Upper lobe of right lung (tissue), 1 donor: ENCODE data around the gene MEIOC. TPM values are rescaled to one million over a fixed set of nuclear protein-coding genes. Genes with fewer than 3 reads are reported as not detected.
"Not testable (repeated sequence)": the region's sequence is repeated elsewhere in the genome, so short reads cannot be mapped to it uniquely, and the experiment has no call there.

ENCODE experiments used
- ATAC-seq: fragments of 200-7000 bp; cut with Tn5 transposase; one replicate; pipeline ENCODE4 v1.9.1; 2020; ENCODE audit warnings: mild to moderate bottlenecking, moderate library complexity
- DNase-seq: peaks from one replicate; pipeline ENCODE4 v3.0.0-alpha.2; 2020
- H3K27ac ChIP-seq: fragments of 200-600 bp; one replicate; pipeline ENCODE4 v1.8.0; 2022
- H3K27me3 ChIP-seq: fragments of 200-600 bp; one replicate; pipeline ENCODE4 v1.8.0; 2022; ENCODE audit warnings: mild to moderate bottlenecking
- H3K36me3 ChIP-seq: fragments of 200-600 bp; one replicate; pipeline ENCODE4 v1.8.0; 2022
- H3K4me1 ChIP-seq: fragments of 200-600 bp; one replicate; pipeline ENCODE4 v1.8.0; 2022
- H3K4me3 ChIP-seq: fragments of 200-600 bp; one replicate; pipeline ENCODE4 v1.8.0; 2022; ENCODE audit warnings: mild to moderate bottlenecking
- H3K9me3 ChIP-seq: fragments of 200-600 bp; one replicate; pipeline ENCODE4 v1.8.0; 2022
- CTCF ChIP-seq: fragments of 200-600 bp; IDR thresholded peaks from one replicate; pipeline ENCODE4 v1.8.0; 2022; ENCODE audit warnings: antibody characterized with exemption
- intact Hi-C: fragments of 100-400 bp; cut with DNase I; formaldehyde crosslinking; loops from one replicate; pipeline ENCODE4 v1.11.0; 2022
- total RNA-seq: library from RNA; stranded (reverse); fragmentation: NEBNext Ultra II Directional; extraction: Animal tissue kit (Norgen Biotek cat#: 25700); gene quantifications from one replicate; pipeline ENCODE4 v1.2.1, GENCODE V29; 2021
- donor health status: DM: no; HTN: yes; CAD: no; lungs with severe emphysema.

Gene MEIOC
- total RNA-seq, 1 donor from 2014 or later: not detected

GRCh38 chr17:44610871-44611270, 45.4 kb upstream of the MEIOC start:
- peaks cover 5% of the 10 kb centered on the region for H3K27me3 ChIP-seq
- H3K27ac ChIP-seq: no peak overlapping the region
- no peaks in the 10 kb centered on the region for H3K4me1 ChIP-seq
- intact Hi-C loops: no loop called here
- no peak for DNase-seq
- TF ChIP-seq CTCF: no peak
- no peak for ATAC-seq
- no peaks in the 10 kb centered on the region for H3K9me3 ChIP-seq
- no peaks in the 10 kb centered on the region for H3K36me3 ChIP-seq
- no peak overlapping the region for H3K4me3 ChIP-seq

- no peak overlapping the region for H3K4me3 ChIP-seq
Observed at GRCh38 chr17:44614862-44615261, 41.4 kb upstream of the MEIOC start.

GRCh38 chr17:44618652-44619051, 37.6 kb upstream of the MEIOC start:
- ATAC-seq, H3K4me3 ChIP-seq, H3K36me3 ChIP-seq, H3K4me1 ChIP-seq, DNase-seq, intact Hi-C loops, H3K9me3 ChIP-seq, H3K27me3 ChIP-seq, H3K27ac ChIP-seq: not testable (repeated sequence)

More at GRCh38 chr17:44614862-44615261, 41.4 kb upstream of the MEIOC start:
- no peak for ATAC-seq
- intact Hi-C loops: no loop called here
- TF ChIP-seq CTCF: no peak
- no peaks in the 10 kb centered on the region for H3K4me1 ChIP-seq
- no peaks in the 10 kb centered on the region for H3K9me3 ChIP-seq
- no peak overlapping the region for H3K27ac ChIP-seq
- no peak for DNase-seq
- peaks cover 5% of the 10 kb centered on the region for H3K27me3 ChIP-seq
- H3K36me3 ChIP-seq: no peaks in the 10 kb centered on the region

GRCh38 chr17:44623070-44623725, 33.1 kb upstream of the MEIOC start:
- Histone ChIP-seq H3K4me3 (no peak overlapping the region), H3K27ac (no peak overlapping the region), H3K27me3 (no peaks in the 10 kb centered on the region), H3K9me3 (no peaks in the 10 kb centered on the region), H3K4me1 (no peaks in the 10 kb centered on the region), H3K36me3 (no peaks in the 10 kb centered on the region)
- intact Hi-C loops: loop anchor here (10.0 kb wide), 1 partner anchor 78 kb away; no protein-coding TSS in a partner anchor
- ATAC-seq (no peak), DNase-seq (no peak)
- no peak for TF ChIP-seq CTCF

- no peaks in the 10 kb centered on the region for H3K9me3 ChIP-seq
- intact Hi-C loops: loop anchor here (10.0 kb wide), 1 partner anchor 83 kb away; no protein-coding TSS in a partner anchor
- no peak for TF ChIP-seq CTCF
- DNase-seq (no peak), ATAC-seq (no peak)
- no peaks in the 10 kb centered on the region for H3K4me1 ChIP-seq
- no peak overlapping the region for H3K4me3 ChIP-seq
- no peaks in the 10 kb centered on the region for H3K36me3 ChIP-seq
- no peaks in the 10 kb centered on the region for H3K27me3 ChIP-seq
- no peak overlapping the region for H3K27ac ChIP-seq
Observed at GRCh38 chr17:44627513-44628242, 28.6 kb upstream of the MEIOC start.
